ENCODE measurements around the gene FILIP1L. TPM values are rescaled to one million over a fixed set of nuclear protein-coding genes. Genes with fewer than 3 reads are reported as not detected.

Gene FILIP1L
- polyA plus RNA-seq, 1 experiment = 31.2 TPM

- no peaks in the 10 kb centered on the region for H3K36me3 ChIP-seq (ENCODE audit: control insufficient read depth, insufficient read depth, low read length)
- ChIA-PET POLR2A (interaction anchor here (0.5 kb wide), 1 partner anchor 1845 kb away, joined by 5 read pairs; no protein-coding TSS in a partner anchor), CTCF (no interaction called here)
- DNase-seq (ENCODE audit: low read depth) = no peak
- no peaks in the 10 kb centered on the region for H3K27me3 ChIP-seq (ENCODE audit: control insufficient read depth, insufficient read depth, low read length)
- no peak overlapping the region for H3K4me3 ChIP-seq (ENCODE audit: low read depth, low read length)
- no peak for TF ChIP-seq CTCF (IDR thresholded peaks at IDR 0.05; ENCODE audit: insufficient read depth, low read depth, low read length)
Measured at GRCh38 chr3:99953596-99953995, 160.7 kb downstream of the FILIP1L start.

GRCh38 chr3:99952306-99952705, 162.0 kb downstream of the FILIP1L start:
- Histone ChIP-seq H3K36me3 (ENCODE audit: control insufficient read depth, insufficient read depth, low read length) (no peaks in the 10 kb centered on the region), H3K4me3 (ENCODE audit: low read depth, low read length) (no peak overlapping the region), H3K27me3 (ENCODE audit: control insufficient read depth, insufficient read depth, low read length) (no peaks in the 10 kb centered on the region)
- no peak for TF ChIP-seq CTCF (IDR thresholded peaks at IDR 0.05; ENCODE audit: insufficient read depth, low read depth, low read length)
- POLR2A ChIA-PET = no interaction called here
- CTCF ChIA-PET = interaction anchor here (0.7 to 1.6 kb wide), 2 partner anchors 12 to 108 kb away, joined by 3 to 4 read pairs; no protein-coding TSS in a partner anchor
- no peak for DNase-seq (ENCODE audit: low read depth)

- H3K4me3 ChIP-seq (ENCODE audit: low read depth, low read length) = no peak overlapping the region
- ChIA-PET POLR2A (no interaction called here), CTCF (interaction anchor here (0.6 to 1.6 kb wide), 3 partner anchors 12 to 107 kb away, joined by 3 to 4 read pairs (median 3); no protein-coding TSS in a partner anchor)
- H3K27me3 ChIP-seq (ENCODE audit: control insufficient read depth, insufficient read depth, low read length) = no peaks in the 10 kb centered on the region
- no peaks in the 10 kb centered on the region for H3K36me3 ChIP-seq (ENCODE audit: control insufficient read depth, insufficient read depth, low read length)
- no peak for TF ChIP-seq CTCF (IDR thresholded peaks at IDR 0.05; ENCODE audit: insufficient read depth, low read depth, low read length)
- no peak for DNase-seq (ENCODE audit: low read depth)
Measured at GRCh38 chr3:99951701-99952100, 162.6 kb downstream of the FILIP1L start.

GRCh38 chr3:99950921-99951320, 163.4 kb downstream of the FILIP1L start:
- Histone ChIP-seq H3K4me3 (ENCODE audit: low read depth, low read length) (no peak overlapping the region), H3K27me3 (ENCODE audit: control insufficient read depth, insufficient read depth, low read length) (no peaks in the 10 kb centered on the region), H3K36me3 (ENCODE audit: control insufficient read depth, insufficient read depth, low read length) (no peaks in the 10 kb centered on the region)
- DNase-seq (ENCODE audit: low read depth) = no peak
- ChIA-PET CTCF (interaction anchor here (0.7 to 1.6 kb wide), 2 partner anchors 11 to 16 kb away, joined by 3 to 4 read pairs; no protein-coding TSS in a partner anchor), POLR2A (no interaction called here)
- no peak for TF ChIP-seq CTCF (IDR thresholded peaks at IDR 0.05; ENCODE audit: insufficient read depth, low read depth, low read length)

GRCh38 chr3:99949956-99950670, 164.2 kb downstream of the FILIP1L start:
- ChIA-PET POLR2A (no interaction called here), CTCF (interaction anchor here (0.6 to 0.7 kb wide), 2 partner anchors 17 to 91 kb away, joined by 3 read pairs; no protein-coding TSS in a partner anchor)
- DNase-seq (ENCODE audit: low read depth) = no peak
- H3K27me3 ChIP-seq (ENCODE audit: control insufficient read depth, insufficient read depth, low read length) = no peaks in the 10 kb centered on the region
- no peaks in the 10 kb centered on the region for H3K36me3 ChIP-seq (ENCODE audit: control insufficient read depth, insufficient read depth, low read length)
- H3K4me3 ChIP-seq (ENCODE audit: low read depth, low read length) = no peak overlapping the region
- no peak for TF ChIP-seq CTCF (IDR thresholded peaks at IDR 0.05; ENCODE audit: insufficient read depth, low read depth, low read length)
